GM13976 (cell line): Measurements from ENCODE around the gene LAMA5.

ENCODE experiments used
- DNase-seq: peaks from one replicate; pipeline ENCODE4 v3.0.0; 2012; ENCODE audit warnings: low spot score
- in situ Hi-C: fragments of 300-500 bp; cut with MboI; formaldehyde crosslinking; loops from one replicate; pipeline ENCODE4 v1.12.0; 2022; ENCODE audit warnings: low sequenced_read_pairs, mixed read lengths, inconsistent platforms; ENCODE audit not compliant: unreplicated experiment
- TF ChIP-seq, protein P1 (sequence below): IDR thresholded peaks from 2 replicates; pipeline ENCODE4 v1.5.1; 2012; ENCODE audit warnings: borderline replicate concordance, mild to moderate bottlenecking; ENCODE audit not compliant: insufficient read depth; ENCODE audit errors: extremely low read depth, missing control alignments, control extremely low read depth

LAMA5 gene

DNA sequence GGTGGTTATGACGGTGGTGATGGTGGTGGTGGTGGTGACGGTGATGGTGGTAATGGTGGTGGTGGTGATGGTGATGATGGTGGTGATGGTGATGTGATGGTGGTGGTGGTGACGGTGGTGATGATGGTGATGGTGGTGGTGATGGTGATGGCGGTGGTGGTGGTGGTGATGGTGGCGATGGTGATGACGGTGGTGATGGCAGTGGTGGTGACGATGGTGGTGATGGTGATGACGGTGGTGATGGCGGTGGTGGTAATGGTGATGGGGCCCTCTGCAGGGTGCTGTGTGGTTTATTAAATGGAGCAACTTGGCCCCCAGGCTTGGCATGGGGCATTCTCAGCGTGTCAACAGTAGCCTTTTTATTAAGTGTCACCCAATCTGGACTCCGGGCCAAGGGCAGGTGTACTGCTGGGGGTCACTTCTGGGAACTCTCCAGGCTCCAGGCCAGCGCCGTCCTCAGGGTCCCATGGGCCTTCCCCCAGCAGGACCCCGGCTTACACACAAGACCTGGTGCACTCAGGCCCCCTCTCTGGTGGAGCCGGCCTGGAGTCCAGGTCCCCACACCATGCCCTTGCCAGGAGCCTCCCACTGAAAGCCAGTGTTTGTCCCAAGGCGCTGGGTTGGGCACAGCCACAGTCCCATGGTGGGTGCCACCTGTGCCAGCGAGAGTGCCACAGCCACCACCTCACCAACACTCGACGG lies 31.2 kb upstream of the LAMA5 start:
- no peak for DNase-seq
- in situ Hi-C loops, result no loop called here
- TF ChIP-seq, protein P1, sequence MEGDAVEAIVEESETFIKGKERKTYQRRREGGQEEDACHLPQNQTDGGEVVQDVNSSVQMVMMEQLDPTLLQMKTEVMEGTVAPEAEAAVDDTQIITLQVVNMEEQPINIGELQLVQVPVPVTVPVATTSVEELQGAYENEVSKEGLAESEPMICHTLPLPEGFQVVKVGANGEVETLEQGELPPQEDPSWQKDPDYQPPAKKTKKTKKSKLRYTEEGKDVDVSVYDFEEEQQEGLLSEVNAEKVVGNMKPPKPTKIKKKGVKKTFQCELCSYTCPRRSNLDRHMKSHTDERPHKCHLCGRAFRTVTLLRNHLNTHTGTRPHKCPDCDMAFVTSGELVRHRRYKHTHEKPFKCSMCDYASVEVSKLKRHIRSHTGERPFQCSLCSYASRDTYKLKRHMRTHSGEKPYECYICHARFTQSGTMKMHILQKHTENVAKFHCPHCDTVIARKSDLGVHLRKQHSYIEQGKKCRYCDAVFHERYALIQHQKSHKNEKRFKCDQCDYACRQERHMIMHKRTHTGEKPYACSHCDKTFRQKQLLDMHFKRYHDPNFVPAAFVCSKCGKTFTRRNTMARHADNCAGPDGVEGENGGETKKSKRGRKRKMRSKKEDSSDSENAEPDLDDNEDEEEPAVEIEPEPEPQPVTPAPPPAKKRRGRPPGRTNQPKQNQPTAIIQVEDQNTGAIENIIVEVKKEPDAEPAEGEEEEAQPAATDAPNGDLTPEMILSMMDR, result no peak

DNA sequence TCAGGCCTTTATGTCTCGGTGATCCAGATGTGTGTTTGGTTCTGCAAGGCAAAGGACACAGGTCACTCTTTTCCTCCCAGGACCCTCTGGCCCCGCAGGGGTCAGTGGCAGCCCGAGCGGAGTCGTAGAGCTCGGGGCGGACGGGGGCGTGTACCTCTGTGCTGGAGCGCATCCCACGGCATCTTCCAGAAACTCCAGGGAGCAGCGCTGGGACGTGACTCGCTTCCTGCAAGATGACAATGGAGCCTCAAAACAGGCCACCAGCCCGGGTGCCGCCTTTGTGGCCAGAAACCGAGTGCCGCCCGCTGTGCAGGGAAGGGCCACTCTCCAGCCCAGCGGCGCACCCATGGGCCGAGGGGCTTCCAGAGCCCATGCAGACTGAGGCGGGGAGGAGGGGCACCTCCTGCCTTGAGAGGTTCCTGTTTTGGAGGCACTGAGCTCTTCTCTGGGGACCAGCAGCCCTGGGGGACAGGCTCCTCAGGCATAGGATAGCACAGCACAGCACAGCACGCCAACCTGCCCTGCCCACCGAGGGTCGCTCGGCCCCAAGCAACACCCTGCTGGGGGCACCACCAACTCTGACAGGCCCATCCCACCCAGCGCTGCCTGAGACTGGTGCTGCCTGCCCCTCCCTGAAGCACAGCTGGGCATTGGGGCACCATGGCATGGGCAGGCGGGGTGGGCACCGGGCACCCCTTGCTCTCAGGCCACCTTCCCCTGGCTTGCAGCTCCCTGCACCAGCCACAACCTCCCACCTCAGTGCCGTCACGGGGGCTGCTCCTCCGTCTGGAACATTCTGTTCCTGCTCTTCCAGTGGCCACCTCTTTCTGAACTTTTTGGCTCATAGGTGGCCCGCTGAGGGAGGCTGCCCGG lies 29.5 kb upstream of the LAMA5 start:
- TF ChIP-seq, protein P1, result no peak
- in situ Hi-C loops, result no loop called here
- no peak for DNase-seq

DNA sequence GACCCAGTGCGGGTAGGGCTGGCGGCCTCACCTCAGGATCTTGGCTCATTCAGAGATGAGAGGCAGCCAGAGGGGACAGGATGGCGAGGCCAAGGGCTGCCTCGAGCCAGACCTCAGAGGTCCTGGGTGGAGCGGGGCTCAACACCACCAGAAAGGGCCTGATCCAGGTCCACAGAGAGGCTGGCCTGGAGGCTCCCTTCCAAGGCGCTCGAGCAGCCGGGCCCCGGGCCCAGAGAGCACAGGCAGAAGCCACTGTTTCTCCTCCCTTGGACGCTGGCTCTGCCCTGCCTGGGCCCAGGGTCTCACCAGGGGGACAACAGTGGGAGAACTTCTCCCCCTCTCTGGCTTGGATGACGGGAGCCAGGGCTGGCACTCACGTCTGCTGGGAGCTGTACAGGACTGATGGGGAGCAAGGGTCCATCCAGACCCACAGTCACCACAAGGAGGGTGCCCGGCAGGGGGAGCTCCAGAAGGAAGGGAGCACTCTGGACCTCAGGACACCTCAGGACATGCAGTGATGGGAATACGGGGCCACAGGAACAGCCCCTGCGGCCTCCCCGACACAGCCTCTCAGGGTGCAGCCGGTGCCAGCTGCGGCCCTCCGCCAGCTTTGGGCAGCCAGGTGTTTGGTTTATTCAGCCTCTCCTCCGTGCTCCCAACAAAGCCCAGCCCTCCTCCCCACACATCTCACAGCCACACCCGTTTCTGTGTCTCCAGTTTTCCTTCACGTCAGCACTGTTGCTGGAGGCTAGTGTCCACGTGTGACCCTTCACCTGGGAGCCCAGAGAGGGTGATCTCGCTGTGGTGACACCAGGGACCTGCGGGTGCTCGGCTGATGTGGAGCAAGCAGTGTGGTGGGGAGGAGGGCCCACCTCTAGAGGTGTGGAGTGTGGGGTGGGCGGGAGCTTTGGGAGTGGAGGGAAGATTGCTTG lies 28.5 kb upstream of the LAMA5 start:
- in situ Hi-C loops, result no loop called here
- TF ChIP-seq, protein P1, result no peak
- DNase-seq, result no peak

DNA sequence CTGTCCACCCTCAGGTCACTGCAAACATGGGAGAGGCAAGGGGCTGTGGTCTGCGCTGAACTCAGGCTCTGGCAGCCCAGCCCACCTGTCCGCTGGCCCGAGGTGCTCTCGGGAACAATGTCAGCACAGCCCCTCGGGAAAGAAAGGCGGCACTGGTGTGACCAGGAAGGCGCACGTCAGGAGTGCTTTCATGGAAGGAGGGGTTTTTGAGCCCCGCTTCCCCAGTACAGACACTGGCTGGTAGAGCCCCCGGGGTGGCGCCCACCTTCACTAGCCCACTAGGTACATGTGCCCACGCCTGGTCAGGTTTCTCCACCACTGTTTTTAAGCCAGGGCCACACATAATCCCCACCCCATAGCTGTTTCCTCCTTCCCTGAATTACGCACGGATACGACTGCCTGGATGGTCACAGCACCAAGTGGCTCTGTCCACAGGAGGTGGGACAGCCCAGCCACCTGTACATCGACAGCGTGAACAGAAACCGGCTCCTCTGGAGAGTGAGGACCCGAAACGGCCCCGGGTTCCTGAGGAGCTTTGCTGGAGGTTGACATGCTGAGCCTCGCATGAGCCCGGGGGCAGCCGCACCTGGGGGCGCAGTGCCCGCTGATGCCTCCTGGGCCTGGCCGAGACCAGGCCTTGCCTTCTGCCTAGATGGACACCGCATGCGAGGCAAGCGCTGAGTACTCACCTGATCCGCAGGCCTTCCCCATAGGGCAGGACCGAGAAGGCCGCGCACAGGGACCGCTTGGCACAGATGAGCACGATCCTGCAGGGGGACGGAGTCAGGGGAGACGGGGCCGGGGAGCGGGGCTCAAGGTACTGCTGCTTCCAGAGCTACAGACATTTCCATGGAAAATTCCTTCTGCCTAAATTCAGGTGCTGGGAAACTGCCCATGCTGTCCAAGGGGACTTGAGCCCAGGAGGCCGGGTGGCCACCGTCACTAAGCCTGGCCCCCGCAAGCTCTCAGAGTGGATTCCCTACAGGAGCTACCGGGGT lies 27.4 kb upstream of the LAMA5 start:
- no peak for DNase-seq
- in situ Hi-C loops, result no loop called here
- TF ChIP-seq, protein P1, result no peak

DNA sequence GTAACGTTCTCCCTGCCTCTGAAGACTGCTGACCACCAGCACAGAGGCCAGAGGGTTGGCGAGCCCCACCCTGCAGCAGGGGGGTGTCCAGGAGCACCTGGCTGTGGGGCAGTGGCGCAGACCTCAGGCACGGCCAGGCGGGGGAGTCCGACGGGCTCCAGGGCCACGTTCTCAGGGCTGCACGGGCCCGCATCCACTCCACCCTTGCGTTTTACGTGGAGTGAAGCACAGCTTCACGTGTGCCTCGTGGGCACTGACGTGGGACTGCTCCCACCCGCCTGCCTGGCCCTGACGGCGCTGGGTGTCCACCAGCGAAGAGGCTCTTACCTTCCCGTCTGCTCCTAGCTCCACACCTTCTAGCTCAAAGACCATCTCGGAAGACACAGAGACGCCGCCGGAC lies 26.7 kb upstream of the LAMA5 start:
- no peak for DNase-seq
- in situ Hi-C loops, result no loop called here
- TF ChIP-seq, protein P1, result no peak
